Uterus (tissue), 4 donors: ENCODE data around the gene SPRY4. TPM values are rescaled to one million over a fixed set of nuclear protein-coding genes. Genes with fewer than 3 reads are reported as not detected.

Experiments used
- DNase-seq, 2 donors: peaks; one replicate each; pipeline ENCODE4 v3.0.0-alpha.2; 2019 to 2020
- H3K27ac ChIP-seq, 2 donors: fragments of 200-600 bp; sonication (generic); 1 replicate in 1 of 2; 2 replicates in 1 of 2; pipeline ENCODE4 v1.5.1; 2016 to 2018
- H3K27me3 ChIP-seq, 2 donors: fragments of 200-600 bp; sonication (generic); one replicate each; pipeline ENCODE4 v1.5.1; 2018 to 2019; ENCODE audit warnings: control low read depth in 1 of 2
- H3K36me3 ChIP-seq, 2 donors: fragments of 200-600 bp; sonication (generic); one replicate each; pipeline ENCODE4 v1.5.1; 2019; ENCODE audit warnings: control low read depth in 1 of 2
- H3K4me1 ChIP-seq, 2 donors: fragments of 200-600 bp; sonication (generic); one replicate each; pipeline ENCODE4 v1.5.1; 2018 to 2019; ENCODE audit warnings: control low read depth in 1 of 2
- H3K4me3 ChIP-seq, 2 donors: fragments of 200-600 bp; sonication (generic); 1 replicate in 1 of 2; 2 replicates in 1 of 2; pipeline ENCODE4 v1.5.1; 2018 to 2019; ENCODE audit warnings: mild to moderate bottlenecking in 1 of 2
- H3K9me3 ChIP-seq, 2 donors: fragments of 200-600 bp; sonication (generic); one replicate each; pipeline ENCODE4 v1.5.1; 2019; ENCODE audit warnings: control low read depth in 1 of 2
- CTCF ChIP-seq, 4 experiments: fragments of 200-600 bp in 2 of 4; fragments of 450-650 bp in 2 of 4; sonication (generic) in 2 of 4; IDR thresholded peaks; one replicate each; pipeline ENCODE4 v1.5.1; 2016 to 2019; ENCODE audit warnings: antibody characterized with exemption in 4 of 4, mild to moderate bottlenecking in 2 of 4, moderate library complexity in 1 of 4
- POLR2A ChIP-seq, 2 donors: fragments of 450-650 bp; IDR thresholded peaks; one replicate each; pipeline ENCODE4 v1.6.1; 2016; ENCODE audit warnings: antibody characterized with exemption in 2 of 2, mild to moderate bottlenecking in 1 of 2, moderate library complexity in 1 of 2
- intact Hi-C: fragments of 100-400 bp; cut with DNase I; formaldehyde crosslinking; loops from one replicate; pipeline ENCODE4 v1.15.1; 2023; ENCODE audit warnings: low total_unique reads
- total RNA-seq, 4 donors: library from RNA; depleted of rRNA in 3 of 4; stranded (reverse); fragments of >200 nt in 3 of 4; gene quantifications; one replicate each; pipeline versions ENCODE4 v1.1.0 to v1.2.4, GENCODE V29; 2014 to 2023
- donor health status: DM: yes; HTN: yes; CAD: no.

SPRY4 gene, protein sequence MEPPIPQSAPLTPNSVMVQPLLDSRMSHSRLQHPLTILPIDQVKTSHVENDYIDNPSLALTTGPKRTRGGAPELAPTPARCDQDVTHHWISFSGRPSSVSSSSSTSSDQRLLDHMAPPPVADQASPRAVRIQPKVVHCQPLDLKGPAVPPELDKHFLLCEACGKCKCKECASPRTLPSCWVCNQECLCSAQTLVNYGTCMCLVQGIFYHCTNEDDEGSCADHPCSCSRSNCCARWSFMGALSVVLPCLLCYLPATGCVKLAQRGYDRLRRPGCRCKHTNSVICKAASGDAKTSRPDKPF
- total RNA-seq = 10 to 100 TPM in 3 of 4 donors, 1 to 10 TPM in 1; 3.1 to 14.3 (median 12.1) TPM

DNA sequence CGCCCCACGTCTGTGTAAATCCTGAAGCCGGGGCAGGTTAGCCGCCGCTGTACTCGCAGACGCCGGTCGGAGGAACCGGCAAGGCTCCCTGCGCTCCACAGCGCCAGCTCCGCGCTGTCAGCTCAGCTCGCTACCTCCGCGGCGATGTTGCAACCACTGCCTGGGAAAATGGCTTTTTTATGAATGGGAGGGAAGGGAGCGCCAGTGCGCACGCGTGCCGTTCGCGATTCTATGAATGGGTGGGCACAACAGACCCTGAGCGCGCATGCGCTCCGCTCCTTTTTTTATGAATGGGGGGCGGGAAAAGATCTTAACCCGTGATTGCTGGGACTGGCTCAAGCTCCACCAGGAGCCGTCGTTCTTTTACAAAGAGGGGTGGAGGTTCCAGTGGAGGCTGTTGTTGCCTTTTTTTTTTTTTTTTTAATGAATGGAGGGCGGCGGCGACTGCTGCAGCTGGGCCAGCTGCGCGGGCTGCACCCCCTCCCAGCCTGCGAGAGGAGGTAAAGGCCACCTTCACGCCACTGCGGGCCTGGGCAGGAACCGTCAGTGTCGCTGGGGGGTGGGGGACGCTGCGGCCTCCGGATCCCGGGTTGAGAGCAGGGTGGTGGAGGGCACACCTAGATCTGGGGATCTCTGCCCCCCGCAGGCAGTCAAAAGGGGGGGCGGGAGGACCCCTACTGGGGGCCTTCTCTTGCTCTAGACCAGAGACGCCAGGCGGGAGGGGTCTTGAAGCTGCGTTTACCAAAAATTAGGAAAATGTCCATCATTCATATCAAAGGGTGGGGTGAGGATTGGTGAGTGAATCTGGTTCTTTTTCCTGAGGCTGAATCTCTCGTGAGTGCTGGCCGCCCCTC is at the start of gene SPRY4:
SPRY4 (minus strand) TSS at position 151 of the 854 bp plus-strand sequence. CDS start 9,913 bp downstream, outside the sequence.
- intact Hi-C loops = no loop called here
- Histone ChIP-seq H3K27ac (peak within 1 kb of the TSS; percentile 75 to 81), H3K36me3 (no peaks in the 10 kb centered on the region), H3K4me1 (peaks cover 0 to 5% of the 10 kb centered on the region in 2 donors), H3K27me3 (no peaks in the 10 kb centered on the region), H3K9me3 (no peaks in the 10 kb centered on the region), H3K4me3 (peak within 1 kb of the TSS; percentile 46 to 47)
- DNase-seq = peak; percentile 92 to 94
- TF ChIP-seq POLR2A (IDR thresholded peaks at IDR 0.05) (peak; percentile 69 to 85), CTCF (IDR thresholded peaks at IDR 0.05) (peak in 2 of 4 experiments; percentile 9 to 22)

DNA sequence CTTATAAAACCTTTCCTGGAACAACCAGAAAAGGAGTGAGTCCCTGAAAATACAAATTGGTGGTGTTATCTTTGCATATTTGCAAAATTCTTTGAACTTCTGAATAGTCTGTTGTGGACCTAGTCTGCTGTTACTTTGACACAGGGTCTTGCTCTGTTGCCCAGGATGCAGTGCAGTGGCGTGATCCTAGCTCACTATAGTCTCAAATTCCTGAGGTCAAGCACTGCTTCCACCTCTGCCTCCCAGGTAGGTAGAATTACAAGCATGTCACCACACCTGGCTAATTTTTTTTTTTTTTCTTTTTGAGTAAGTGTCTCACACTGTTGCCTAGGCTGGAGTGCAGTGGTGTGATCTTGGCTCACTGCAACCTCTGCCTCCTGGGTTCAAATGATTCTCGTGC is 43.7 kb upstream of the SPRY4 start:
- Histone ChIP-seq H3K9me3 (no peaks in the 10 kb centered on the region), H3K4me1 (no peaks in the 10 kb centered on the region), H3K36me3 (no peaks in the 10 kb centered on the region), H3K27me3 (no peaks in the 10 kb centered on the region), H3K27ac (no peak overlapping the region), H3K4me3 (no peak overlapping the region)
- TF ChIP-seq CTCF (IDR thresholded peaks at IDR 0.05) (no peak), POLR2A (IDR thresholded peaks at IDR 0.05) (no peak)
- intact Hi-C loops = no loop called here
- DNase-seq = no peak

GRCh38 chr5:142366007-142366406 is 41.2 kb upstream of the SPRY4 start:
- no peak for DNase-seq
- intact Hi-C loops = no loop called here

GRCh38 chr5:142364251-142365145 is 39.7 kb upstream of the SPRY4 start:
- H3K4me3 ChIP-seq = no peak overlapping the region
- H3K27ac ChIP-seq = peak overlapping the region; percentile 5 to 79
- no peaks in the 10 kb centered on the region for H3K4me1 ChIP-seq
- no peaks in the 10 kb centered on the region for H3K36me3 ChIP-seq
- intact Hi-C loops = no loop called here
- no peaks in the 10 kb centered on the region for H3K27me3 ChIP-seq
- no peaks in the 10 kb centered on the region for H3K9me3 ChIP-seq
- TF ChIP-seq CTCF (IDR thresholded peaks at IDR 0.05) (no peak), POLR2A (IDR thresholded peaks at IDR 0.05) (peak in 1 of 2 donors; percentile 22)
- DNase-seq = peak; percentile 46 to 55

More at GRCh38 chr5:142366007-142366406, 41.2 kb upstream of the SPRY4 start:
- H3K4me3 ChIP-seq = no peak overlapping the region
- TF ChIP-seq POLR2A (IDR thresholded peaks at IDR 0.05) (no peak), CTCF (IDR thresholded peaks at IDR 0.05) (no peak)
- no peaks in the 10 kb centered on the region for H3K27me3 ChIP-seq
- no peaks in the 10 kb centered on the region for H3K4me1 ChIP-seq
- no peaks in the 10 kb centered on the region for H3K9me3 ChIP-seq
- no peak overlapping the region for H3K27ac ChIP-seq
- no peaks in the 10 kb centered on the region for H3K36me3 ChIP-seq
